ENCODE results near the gene NEURL3. TPM values are rescaled to one million over a fixed set of nuclear protein-coding genes. Genes with fewer than 3 reads are reported as not detected.

NEURL3 gene
- total RNA-seq, 1 donor from 2014 or later: not detected

- Mint-ChIP-seq H3K27me3 (ENCODE audit: insufficient read depth, low read depth) (peaks cover 3% of the 10 kb centered on the region), H3K27ac (no peak overlapping the region), H3K4me3 (no peak overlapping the region), H3K36me3 (no peaks in the 10 kb centered on the region), H3K9me3 (peaks cover 11% of the 10 kb centered on the region), H3K4me1 (peaks cover 5% of the 10 kb centered on the region)
- DNase-seq (ENCODE audit: low spot score): no peak
- Histone ChIP-seq H2AFZ (replicated peaks) (no peak overlapping the region), H3K4me2 (no peak overlapping the region), H4K20me1 (ENCODE audit: low read depth) (no peaks in the 10 kb centered on the region), H3K9me3 (ENCODE audit: low read depth) (no peaks in the 10 kb centered on the region), H3K9ac (no peak overlapping the region), H3K79me2 (ENCODE audit: low read depth) (no peaks in the 10 kb centered on the region), H3K4me3 (no peak overlapping the region), H3K27ac (no peak overlapping the region), H3K36me3 (no peaks in the 10 kb centered on the region), H3K27me3 (no peaks in the 10 kb centered on the region), H3K4me1 (no peaks in the 10 kb centered on the region), H3F3A (ENCODE audit: low read depth) (no peaks in the 10 kb centered on the region)
- TF ChIP-seq CTCF (IDR thresholded peaks at IDR 0.05) (no peak), EZH2 (IDR thresholded peaks at IDR 0.05) (no peak), EZH2phosphoT487 (IDR thresholded peaks at IDR 0.05) (no peak)
Observed at GRCh38 chr2:96447726-96448125, 57.4 kb downstream of the NEURL3 start.

Other genes with a start within 250 kb of the NEURL3 start
- gene TMEM127, start 239.4 kb downstream of the NEURL3 start, total RNA-seq (ENCODE audit: low replicate concordance): 9.1 and 16.1 TPM in 2 replicates
- 55.9 and 106 TPM in 2 replicates for gene CIAO1, start 239.1 kb downstream of the NEURL3 start, total RNA-seq (ENCODE audit: low replicate concordance)
- gene SNRNP200, start 199.8 kb downstream of the NEURL3 start, total RNA-seq (ENCODE audit: low replicate concordance): 94.3 and 128 TPM in 2 replicates
- 4.3 and 4.9 TPM in 2 replicates for gene ITPRIPL1, start 180.0 kb downstream of the NEURL3 start, total RNA-seq (ENCODE audit: low replicate concordance)
- 61.9 and 71.2 TPM in 2 replicates for gene NCAPH, start 169.6 kb downstream of the NEURL3 start, total RNA-seq (ENCODE audit: low replicate concordance)
- gene ARID5A, start 31.4 kb upstream of the NEURL3 start, total RNA-seq (ENCODE audit: low replicate concordance): 0.75 and 2.4 TPM in 2 replicates
- gene KANSL3, start 133.0 kb upstream of the NEURL3 start, total RNA-seq (ENCODE audit: low replicate concordance): 32.9 and 44.3 TPM in 2 replicates
- 1.2 and 1.7 TPM in 2 replicates for gene FER1L5, start 137.4 kb upstream of the NEURL3 start, total RNA-seq (ENCODE audit: low replicate concordance)
- 25.9 and 39.8 TPM in 2 replicates for gene LMAN2L, start 234.7 kb upstream of the NEURL3 start, total RNA-seq (ENCODE audit: low replicate concordance)